ENCODE measurements around the gene S1PR3.

The S1PR3 gene

DNA sequence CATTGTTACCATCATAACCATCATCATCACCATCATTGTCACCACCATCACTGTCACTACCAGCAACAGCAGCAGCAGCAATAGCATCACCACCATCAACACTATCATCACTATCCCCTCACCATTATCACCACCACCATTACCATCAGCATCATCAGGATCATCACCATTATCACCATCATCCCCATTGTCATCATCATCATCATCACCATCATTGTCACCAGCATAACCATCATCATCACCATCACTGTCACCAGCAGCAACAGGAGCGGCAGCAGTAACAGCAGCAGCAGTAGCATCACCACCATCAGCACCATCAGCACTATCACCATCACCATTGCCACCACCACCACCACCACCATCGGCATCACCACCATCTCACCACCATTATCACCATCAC, 48.4 kb downstream of the S1PR3 start:
- DNase-seq, result no peak

- DNase-seq, result no peak
These were observed 51.7 kb downstream of the S1PR3 start for GRCh38 chr9:89042984-89043383.

- no peak for DNase-seq
These were observed 52.8 kb downstream of the S1PR3 start for GRCh38 chr9:89044104-89044503.

DNA sequence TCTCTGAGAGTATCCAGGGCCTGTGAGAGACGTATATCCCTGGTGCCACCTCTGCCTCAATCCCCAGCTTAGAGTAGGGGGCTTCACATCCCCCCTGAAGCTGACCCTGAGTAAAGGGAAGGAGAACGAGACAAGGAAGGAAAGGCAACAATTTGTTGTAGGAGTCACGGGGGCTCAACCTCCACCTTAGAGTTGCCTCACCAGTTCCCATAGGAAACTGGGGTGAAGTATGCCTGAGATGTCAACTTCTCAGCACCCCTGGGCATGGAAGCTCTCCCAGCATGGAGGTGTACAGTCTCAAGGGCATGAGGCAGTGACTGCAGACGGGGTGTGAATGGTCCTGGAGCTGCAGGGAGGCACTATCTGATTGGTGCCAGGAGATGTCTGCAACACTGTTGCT, 53.6 kb downstream of the S1PR3 start:
- DNase-seq, result no peak

- no peak for DNase-seq
These were observed 55.6 kb downstream of the S1PR3 start for GRCh38 chr9:89046832-89047231.

DNA sequence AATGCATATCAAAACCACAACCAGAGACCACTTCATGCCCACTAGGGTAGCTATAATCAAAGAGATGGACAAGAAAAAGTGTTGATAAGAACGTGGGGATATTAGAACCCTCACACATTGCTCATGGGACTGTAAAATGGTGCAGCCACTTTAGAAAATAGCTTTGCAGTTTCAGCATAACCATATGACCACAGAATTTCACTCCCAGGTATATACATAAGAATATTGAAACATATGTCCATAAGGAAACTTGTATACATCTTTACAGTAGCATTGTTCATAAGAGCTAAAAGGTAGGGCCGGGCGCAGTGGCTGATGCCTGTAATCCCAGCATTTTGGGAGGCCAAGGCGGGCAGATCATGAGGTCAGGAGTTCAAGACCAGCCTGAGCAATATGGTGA, 56.4 kb downstream of the S1PR3 start:
- no peak for DNase-seq

DNA sequence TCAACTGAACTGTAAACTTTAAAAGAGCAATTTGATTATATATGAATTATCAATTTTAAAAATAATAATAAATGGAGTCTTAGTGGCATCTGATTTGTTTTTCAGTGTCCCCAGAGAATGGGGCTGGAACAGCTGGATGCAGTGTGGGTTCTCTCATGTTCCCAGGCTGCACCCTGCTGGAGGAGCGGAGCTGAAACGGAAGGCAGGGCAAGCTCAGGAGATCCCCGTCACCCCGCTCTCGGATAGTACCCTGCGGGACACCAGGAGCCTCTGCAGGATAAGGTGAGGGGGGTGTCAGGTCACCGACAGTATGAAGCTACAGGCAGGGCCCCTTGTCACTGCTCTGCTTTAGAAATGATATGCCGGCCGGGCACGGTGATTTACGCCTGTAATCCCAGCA, 57.3 kb downstream of the S1PR3 start:
- DNase-seq, result no peak

GRCh38 chr9:89049646-89050045, 58.4 kb downstream of the S1PR3 start:
- no peak for DNase-seq

GRCh38 chr9:89051421-89052025, 60.3 kb downstream of the S1PR3 start:
- DNase-seq, result peak; percentile 3

DNA sequence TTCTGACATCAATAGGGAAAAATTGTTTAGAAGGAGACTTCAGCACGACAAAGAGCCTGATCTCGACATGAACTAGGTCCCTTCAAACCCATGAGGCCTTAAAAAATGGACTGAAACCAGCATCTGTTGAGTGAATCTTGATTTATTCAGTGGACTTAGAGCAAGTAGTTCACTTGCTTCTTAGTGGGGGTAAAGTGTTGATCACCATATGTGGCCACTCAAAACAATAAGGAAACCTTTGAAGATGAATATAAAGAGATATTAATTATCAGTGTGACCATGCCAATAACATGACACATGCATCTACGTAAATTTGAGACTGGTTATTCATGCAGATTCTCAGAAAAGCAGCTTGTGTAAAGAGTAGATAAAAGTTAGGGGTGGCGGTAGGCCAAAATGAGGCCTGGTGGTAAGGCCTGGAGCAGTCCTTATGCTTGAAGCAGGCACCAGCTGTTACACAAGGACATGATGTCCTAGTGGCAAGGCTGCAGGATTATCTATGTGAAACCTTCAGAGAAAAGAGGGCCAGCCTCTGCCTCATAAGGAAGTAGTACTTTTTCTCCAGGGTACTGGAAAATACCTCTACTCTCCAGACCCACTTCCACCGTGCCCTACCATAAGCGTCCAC, 61.3 kb downstream of the S1PR3 start:
- no peak for DNase-seq

DNA sequence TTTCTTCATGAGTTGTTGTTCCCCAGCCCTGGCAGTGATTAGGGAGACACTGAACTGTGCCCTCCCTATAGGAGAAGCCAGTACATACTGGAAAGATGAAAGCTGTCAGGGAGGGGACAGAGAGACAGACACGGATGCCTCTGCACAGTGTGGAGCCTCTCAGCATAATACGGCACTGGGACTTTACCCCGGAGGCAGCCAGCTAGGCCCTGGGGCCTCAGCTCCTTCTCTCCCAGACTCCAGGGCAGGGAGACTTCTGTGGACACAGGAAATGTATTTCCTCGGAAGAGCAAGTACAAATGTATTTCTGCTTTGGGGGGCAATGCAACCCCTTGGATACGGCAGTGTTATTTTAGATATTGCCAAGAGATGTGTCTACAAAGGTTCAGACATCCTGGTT, 62.0 kb downstream of the S1PR3 start:
- no peak for DNase-seq
